ENCODE results near the gene GATM.

GRCh38 chr15:45378913-45379262, 544 bp upstream of the GATM start:
- TF ChIP-seq HDGF (IDR thresholded peaks at IDR 0.05; ENCODE audit: borderline replicate concordance) (no peak), FOXK2 (IDR thresholded peaks at IDR 0.05) (no peak)

Measured in HEK293T (cell line).